Lung microvascular endothelial cell (primary cell): ENCODE measurements around the gene KICS2. TPM values are rescaled to one million over a fixed set of nuclear protein-coding genes. Genes with fewer than 3 reads are reported as not detected.

Source experiments
- DNase-seq, 2 donors: peaks; one replicate each; pipeline versions ENCODE4 v3.0.0 to v3.0.0-alpha.2; 2010; ENCODE audit warnings: low read depth in 2 of 2
- total RNA-seq: library from RNA; depleted of rRNA; stranded (reverse); fragments of >200 nt; gene quantifications from 2 replicates; pipeline ENCODE4 v1.2.1, GENCODE V29; 2014

KICS2 gene
- total RNA-seq, result 3.3 and 4.0 TPM in 2 replicates

GRCh38 chr12:64222009-64222765, at the start of gene KICS2:
Gene KICS2 (minus strand): TSS chr12:64222296. CDS start chr12:64222237, 59 bp downstream.
- peak; percentile 96 to 98 for DNase-seq

DNA sequence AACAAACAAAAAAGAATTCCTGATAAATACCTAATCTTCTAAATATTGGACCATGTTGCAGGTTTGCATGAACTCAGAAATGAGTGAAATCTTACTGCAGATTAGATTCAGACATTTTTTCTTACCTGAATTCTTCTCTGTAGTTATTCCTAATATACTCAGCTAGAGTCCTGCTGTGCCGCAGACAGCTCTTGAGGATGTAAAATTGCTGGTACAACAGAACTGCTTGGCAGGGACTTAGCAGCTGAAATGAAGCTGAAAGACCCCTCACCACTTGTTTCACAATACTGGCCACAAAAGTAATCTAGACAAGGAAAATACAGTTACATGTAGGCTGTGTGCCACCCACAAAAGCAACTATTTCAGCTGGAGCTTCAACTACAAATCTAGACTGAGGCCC, 48.3 kb upstream of the KICS2 start:
- no peak for DNase-seq

GRCh38 chr12:64269161-64269560, 47.1 kb upstream of the KICS2 start:
- DNase-seq, result no peak

GRCh38 chr12:64268409-64268808, 46.3 kb upstream of the KICS2 start:
- DNase-seq, result no peak

- no peak for DNase-seq
These were observed 43.7 kb upstream of the KICS2 start for GRCh38 chr12:64265839-64266238.

DNA sequence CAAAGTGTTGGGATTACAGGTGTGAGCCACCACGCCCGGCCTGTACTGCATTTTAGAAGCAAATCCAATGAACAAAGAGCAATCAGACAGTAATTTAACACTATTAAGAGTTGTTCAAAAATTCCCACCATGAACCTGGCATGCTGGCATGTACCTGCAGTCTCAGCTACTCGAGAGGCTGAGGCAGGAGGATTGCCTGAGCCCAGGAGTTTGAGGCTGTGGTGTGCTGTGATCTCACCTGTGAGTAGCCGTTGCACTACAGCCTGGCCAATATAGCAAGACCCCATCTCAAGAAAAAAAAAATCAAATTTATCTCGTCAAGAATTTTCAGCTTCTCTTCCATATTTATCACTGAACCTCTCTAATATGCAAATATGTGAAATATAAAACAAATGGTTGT, 39.7 kb upstream of the KICS2 start:
- no peak for DNase-seq

GRCh38 chr12:64258576-64258975, 36.5 kb upstream of the KICS2 start:
- no peak for DNase-seq

GRCh38 chr12:64256166-64256800, 34.2 kb upstream of the KICS2 start:
- DNase-seq, result peak; percentile 73 to 77

DNA sequence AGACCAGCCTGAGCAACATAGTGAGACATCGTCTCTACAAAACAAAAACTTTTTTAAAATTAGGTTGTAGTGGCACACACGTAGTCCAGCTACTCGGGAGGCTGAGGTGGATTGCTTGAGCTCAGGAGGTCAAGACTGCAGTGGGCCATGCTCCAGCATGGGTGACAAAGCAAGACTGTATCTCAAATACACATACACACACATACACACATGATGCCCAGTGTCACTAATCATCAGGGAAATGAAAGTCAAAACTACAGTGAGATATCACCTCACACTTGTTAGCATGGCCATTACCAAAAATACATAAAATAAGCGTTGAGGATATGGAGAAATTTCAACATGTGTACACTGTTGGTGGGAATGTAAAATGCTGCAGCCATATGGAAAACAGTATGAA, 33.2 kb upstream of the KICS2 start:
- no peak for DNase-seq

- no peak for DNase-seq
These were observed 31.3 kb upstream of the KICS2 start for GRCh38 chr12:64253356-64253755.

DNA sequence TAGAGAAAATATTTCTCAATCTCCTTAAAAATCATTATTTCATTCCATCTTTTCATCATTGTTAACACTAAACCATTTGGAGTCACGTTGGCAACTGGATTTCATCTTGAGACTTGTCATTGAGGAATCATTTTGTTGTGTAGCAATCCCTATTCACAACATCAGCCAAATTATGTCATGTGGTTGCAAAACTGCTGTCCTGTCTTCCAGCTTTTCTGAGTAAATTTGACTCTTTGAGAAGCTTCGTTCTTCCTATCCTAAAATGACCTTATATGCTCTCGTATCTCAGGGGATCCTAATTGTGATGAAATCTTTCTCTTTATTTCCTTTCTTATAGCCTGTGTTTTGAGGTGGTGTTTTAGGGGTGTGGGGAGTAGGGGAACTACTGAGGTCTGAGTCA, 30.6 kb upstream of the KICS2 start:
- DNase-seq, result no peak

DNA sequence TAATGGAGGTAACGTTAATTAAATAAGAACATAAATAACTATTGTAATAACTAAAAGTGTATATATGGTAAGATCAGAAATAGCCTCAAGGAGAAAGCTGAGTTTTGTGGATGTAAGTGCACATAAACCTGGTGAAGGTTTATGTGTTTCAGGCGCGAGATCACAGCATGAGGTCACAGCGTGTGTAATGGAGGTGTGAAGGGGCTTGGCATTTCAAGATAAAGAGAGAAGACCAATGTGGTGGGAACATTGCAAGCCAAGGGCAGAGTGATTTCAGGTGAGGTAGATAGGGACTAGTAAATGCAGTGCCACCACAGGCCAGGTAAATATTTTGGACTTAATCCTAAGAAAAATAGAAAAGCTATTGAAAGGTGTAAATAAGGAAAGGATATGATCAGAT, 21.7 kb upstream of the KICS2 start:
- DNase-seq, result no peak

- DNase-seq, result no peak
These were observed 18.7 kb upstream of the KICS2 start for GRCh38 chr12:64240781-64241180.

GRCh38 chr12:64237382-64237781, 15.3 kb upstream of the KICS2 start:
- DNase-seq, result no peak

DNA sequence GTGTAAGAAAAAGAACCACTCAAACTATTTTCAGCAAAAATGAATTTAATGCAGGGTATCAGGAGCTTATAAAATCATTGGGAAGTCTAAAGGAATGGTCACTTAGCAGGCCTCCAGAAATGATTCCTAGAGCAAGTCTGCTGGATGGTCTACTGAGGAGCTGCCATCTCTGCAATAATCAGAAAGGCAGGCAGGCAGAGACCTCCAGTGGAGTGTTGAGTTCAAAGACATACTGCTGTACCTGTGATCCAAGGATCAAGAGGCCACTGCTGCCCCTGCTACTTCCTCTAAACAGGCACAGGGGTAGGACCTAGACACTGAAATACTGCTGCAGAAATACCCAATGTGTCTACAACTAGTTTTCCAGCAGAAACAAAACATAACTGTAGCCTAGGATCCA, 14.5 kb upstream of the KICS2 start:
- peak; percentile 10 to 52 for DNase-seq

GRCh38 chr12:64232196-64232595, 10.1 kb upstream of the KICS2 start:
- DNase-seq, result no peak

DNA sequence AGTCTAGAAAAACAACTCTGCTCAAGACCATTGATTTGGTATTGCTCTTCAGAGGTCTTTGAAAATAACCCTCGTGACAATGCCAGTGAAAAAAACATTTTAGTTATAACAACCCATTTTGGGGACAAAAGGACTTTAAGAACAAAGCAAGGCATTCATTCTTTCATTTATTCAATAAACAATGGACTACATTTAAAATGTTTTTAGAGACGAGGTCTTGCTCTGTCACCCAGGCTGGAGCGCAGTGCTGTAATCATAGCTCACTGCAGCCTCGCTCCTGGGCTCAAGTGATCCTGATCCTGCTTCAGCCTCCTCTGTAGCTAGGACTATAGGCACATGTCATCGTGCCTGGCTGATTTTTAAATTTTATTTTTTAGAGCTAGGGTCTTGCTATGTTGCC, 7.7 kb upstream of the KICS2 start:
- no peak for DNase-seq

- no peak for DNase-seq
These were observed 7.1 kb upstream of the KICS2 start for GRCh38 chr12:64229240-64229639.

GRCh38 chr12:64225626-64226025, 3.5 kb upstream of the KICS2 start:
- DNase-seq, result no peak

GRCh38 chr12:64221651-64222008, 466 bp downstream of the KICS2 start:
- DNase-seq, result peak; percentile 76 to 84

DNA sequence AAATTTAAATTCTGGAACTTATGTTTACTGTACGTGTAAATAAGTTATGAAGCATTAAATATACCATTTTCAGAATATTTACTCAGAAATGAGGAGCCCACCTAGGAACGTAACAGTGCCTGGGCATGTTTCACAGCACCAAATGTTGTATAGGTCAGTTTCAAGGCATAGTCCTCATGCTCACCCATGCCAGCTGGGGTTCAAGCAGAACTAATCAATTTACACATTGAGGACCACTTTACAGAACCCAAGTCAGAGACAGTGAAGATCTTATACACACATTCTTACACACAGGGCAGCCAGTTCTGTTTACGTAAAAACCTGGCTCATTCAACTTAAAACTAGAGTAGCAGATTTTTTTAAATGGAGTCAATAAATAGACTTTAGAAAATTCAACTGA, 2.0 kb downstream of the KICS2 start:
- no peak for DNase-seq

GRCh38 chr12:64219145-64219544, 3.0 kb downstream of the KICS2 start:
- DNase-seq, result no peak

DNA sequence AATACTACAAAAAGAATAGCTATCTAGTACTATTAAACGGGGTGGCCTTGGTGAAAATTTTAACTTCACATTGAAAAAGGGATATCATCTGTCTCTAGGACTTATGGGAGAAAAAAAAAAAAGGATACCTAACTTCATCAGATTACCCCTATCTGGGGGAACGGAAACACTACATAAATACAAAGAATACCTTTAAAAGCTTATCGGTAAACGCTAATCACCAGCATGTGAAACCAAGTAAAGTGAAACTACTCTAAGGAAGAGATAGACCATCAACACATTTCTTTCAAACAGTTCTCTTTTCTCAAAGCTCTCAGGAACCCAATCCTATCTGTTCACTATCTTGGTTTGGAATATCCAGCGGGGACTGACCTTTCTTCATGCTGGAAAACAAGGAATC, 3.5 kb downstream of the KICS2 start:
- no peak for DNase-seq
